Stimulated activated naive CD8-positive, alpha-beta T cell treated with anti-CD3 and anti-CD28 coated beads, Interleukin-15, Interleukin-2, amounts not matched to agents 100 ng/mL and 50 ng/mL, for 24 hours (primary cell): Measurements from ENCODE around the gene SUGCT.

Experiments used
- H3K27ac Mint-ChIP-seq: one replicate; pipeline ENCODE4 v1.8.0; 2021; ENCODE audit warnings: mild to moderate bottlenecking, mixed read lengths
- H3K27me3 Mint-ChIP-seq: one replicate; pipeline ENCODE4 v1.8.0; 2021; ENCODE audit warnings: mixed read lengths
- H3K36me3 Mint-ChIP-seq: one replicate; pipeline ENCODE4 v1.8.0; 2021; ENCODE audit warnings: low read depth, mixed read lengths
- H3K4me1 Mint-ChIP-seq: one replicate; pipeline ENCODE4 v1.8.0; 2021; ENCODE audit warnings: low read depth, mixed read lengths
- H3K4me3 Mint-ChIP-seq: one replicate; pipeline ENCODE4 v1.8.0; 2021; ENCODE audit warnings: mild to moderate bottlenecking, mixed read lengths
- H3K9me3 Mint-ChIP-seq: one replicate; pipeline ENCODE4 v1.8.0; 2021; ENCODE audit warnings: mixed read lengths

The SUGCT gene

GRCh38 chr7:40299097-40299496 is 164.3 kb downstream of the SUGCT start:
- no peaks in the 10 kb centered on the region for H3K36me3 Mint-ChIP-seq
- H3K4me1 Mint-ChIP-seq: peaks cover 5% of the 10 kb centered on the region
- H3K27ac Mint-ChIP-seq: no peak overlapping the region
- no peaks in the 10 kb centered on the region for H3K9me3 Mint-ChIP-seq
- H3K27me3 Mint-ChIP-seq: no peaks in the 10 kb centered on the region
- H3K4me3 Mint-ChIP-seq: no peak overlapping the region

GRCh38 chr7:40300146-40300670 is 165.4 kb downstream of the SUGCT start:
- Mint-ChIP-seq H3K9me3 (no peaks in the 10 kb centered on the region), H3K4me3 (no peak overlapping the region)

GRCh38 chr7:40301486-40302068 is 166.8 kb downstream of the SUGCT start:
- Mint-ChIP-seq H3K27ac (no peak overlapping the region), H3K9me3 (no peaks in the 10 kb centered on the region), H3K36me3 (no peaks in the 10 kb centered on the region), H3K4me3 (no peak overlapping the region), H3K4me1 (peaks cover 5% of the 10 kb centered on the region), H3K27me3 (no peaks in the 10 kb centered on the region)

More at GRCh38 chr7:40300146-40300670, 165.4 kb downstream of the SUGCT start:
- H3K27me3 Mint-ChIP-seq: no peaks in the 10 kb centered on the region
- no peak overlapping the region for H3K27ac Mint-ChIP-seq
- H3K36me3 Mint-ChIP-seq: no peaks in the 10 kb centered on the region
- peaks cover 5% of the 10 kb centered on the region for H3K4me1 Mint-ChIP-seq

GRCh38 chr7:40303996-40304395 is 169.2 kb downstream of the SUGCT start:
- Mint-ChIP-seq H3K4me3 (no peak overlapping the region), H3K27ac (no peak overlapping the region), H3K27me3 (no peaks in the 10 kb centered on the region), H3K9me3 (no peaks in the 10 kb centered on the region), H3K4me1 (peaks cover 3% of the 10 kb centered on the region), H3K36me3 (no peaks in the 10 kb centered on the region)

- Mint-ChIP-seq H3K9me3 (no peaks in the 10 kb centered on the region), H3K36me3 (no peaks in the 10 kb centered on the region), H3K27me3 (no peaks in the 10 kb centered on the region), H3K4me3 (no peak overlapping the region), H3K4me1 (no peaks in the 10 kb centered on the region), H3K27ac (no peak overlapping the region)
These were observed 170.4 kb downstream of the SUGCT start for GRCh38 chr7:40305229-40305628.

GRCh38 chr7:40306025-40306424 is 171.2 kb downstream of the SUGCT start:
- no peaks in the 10 kb centered on the region for H3K4me1 Mint-ChIP-seq
- H3K36me3 Mint-ChIP-seq: no peaks in the 10 kb centered on the region
- H3K4me3 Mint-ChIP-seq: no peak overlapping the region
- H3K27me3 Mint-ChIP-seq: no peaks in the 10 kb centered on the region
- H3K9me3 Mint-ChIP-seq: no peaks in the 10 kb centered on the region
- no peak overlapping the region for H3K27ac Mint-ChIP-seq

- H3K4me3 Mint-ChIP-seq: no peak overlapping the region
- peaks cover 4% of the 10 kb centered on the region for H3K4me1 Mint-ChIP-seq
- no peak overlapping the region for H3K27ac Mint-ChIP-seq
- no peaks in the 10 kb centered on the region for H3K9me3 Mint-ChIP-seq
- no peaks in the 10 kb centered on the region for H3K27me3 Mint-ChIP-seq
- H3K36me3 Mint-ChIP-seq: no peaks in the 10 kb centered on the region
These were observed 171.8 kb downstream of the SUGCT start for GRCh38 chr7:40306596-40306995.

- no peaks in the 10 kb centered on the region for H3K36me3 Mint-ChIP-seq
- H3K27me3 Mint-ChIP-seq: no peaks in the 10 kb centered on the region
- no peaks in the 10 kb centered on the region for H3K9me3 Mint-ChIP-seq
- peaks cover 5% of the 10 kb centered on the region for H3K4me1 Mint-ChIP-seq
- H3K27ac Mint-ChIP-seq: no peak overlapping the region
- H3K4me3 Mint-ChIP-seq: no peak overlapping the region
These were observed 175.5 kb downstream of the SUGCT start for GRCh38 chr7:40310258-40310657.

GRCh38 chr7:40311307-40311706 is 176.5 kb downstream of the SUGCT start:
- H3K4me3 Mint-ChIP-seq: no peak overlapping the region
- no peaks in the 10 kb centered on the region for H3K27me3 Mint-ChIP-seq
- no peaks in the 10 kb centered on the region for H3K9me3 Mint-ChIP-seq
- H3K4me1 Mint-ChIP-seq: peaks cover 5% of the 10 kb centered on the region
- no peaks in the 10 kb centered on the region for H3K36me3 Mint-ChIP-seq
- H3K27ac Mint-ChIP-seq: no peak overlapping the region

GRCh38 chr7:40315277-40315676 is 180.5 kb downstream of the SUGCT start:
- Mint-ChIP-seq H3K27ac (no peak overlapping the region), H3K4me3 (no peak overlapping the region), H3K36me3 (no peaks in the 10 kb centered on the region), H3K27me3 (no peaks in the 10 kb centered on the region), H3K4me1 (peaks cover 5% of the 10 kb centered on the region), H3K9me3 (no peaks in the 10 kb centered on the region)

- no peaks in the 10 kb centered on the region for H3K27me3 Mint-ChIP-seq
- H3K27ac Mint-ChIP-seq: no peak overlapping the region
- H3K36me3 Mint-ChIP-seq: no peaks in the 10 kb centered on the region
- no peak overlapping the region for H3K4me3 Mint-ChIP-seq
- peaks cover 5% of the 10 kb centered on the region for H3K4me1 Mint-ChIP-seq
- no peaks in the 10 kb centered on the region for H3K9me3 Mint-ChIP-seq
These were observed 181.4 kb downstream of the SUGCT start for GRCh38 chr7:40316176-40316575.

- Mint-ChIP-seq H3K27ac (no peak overlapping the region), H3K4me1 (no peaks in the 10 kb centered on the region), H3K27me3 (peaks cover 4% of the 10 kb centered on the region), H3K9me3 (no peaks in the 10 kb centered on the region), H3K4me3 (no peak overlapping the region), H3K36me3 (no peaks in the 10 kb centered on the region)
These were observed 190.1 kb downstream of the SUGCT start for GRCh38 chr7:40324914-40325313.

- Mint-ChIP-seq H3K4me3 (no peak overlapping the region), H3K27ac (no peak overlapping the region), H3K9me3 (no peaks in the 10 kb centered on the region), H3K27me3 (peaks cover 4% of the 10 kb centered on the region), H3K36me3 (no peaks in the 10 kb centered on the region), H3K4me1 (no peaks in the 10 kb centered on the region)
These were observed 192.3 kb downstream of the SUGCT start for GRCh38 chr7:40327113-40327512.

- Mint-ChIP-seq H3K4me1 (no peaks in the 10 kb centered on the region), H3K27me3 (peaks cover 4% of the 10 kb centered on the region), H3K9me3 (no peaks in the 10 kb centered on the region), H3K36me3 (no peaks in the 10 kb centered on the region), H3K4me3 (no peak overlapping the region), H3K27ac (no peak overlapping the region)
These were observed 193.1 kb downstream of the SUGCT start for GRCh38 chr7:40327873-40328272.

- H3K4me1 Mint-ChIP-seq: no peaks in the 10 kb centered on the region
- H3K36me3 Mint-ChIP-seq: no peaks in the 10 kb centered on the region
- H3K27ac Mint-ChIP-seq: no peak overlapping the region
- H3K27me3 Mint-ChIP-seq: no peaks in the 10 kb centered on the region
- no peak overlapping the region for H3K4me3 Mint-ChIP-seq
- no peaks in the 10 kb centered on the region for H3K9me3 Mint-ChIP-seq
These were observed 194.9 kb downstream of the SUGCT start for GRCh38 chr7:40329601-40330153.

- no peaks in the 10 kb centered on the region for H3K27me3 Mint-ChIP-seq
- no peak overlapping the region for H3K27ac Mint-ChIP-seq
- no peaks in the 10 kb centered on the region for H3K4me1 Mint-ChIP-seq
- no peaks in the 10 kb centered on the region for H3K9me3 Mint-ChIP-seq
- H3K36me3 Mint-ChIP-seq: no peaks in the 10 kb centered on the region
- no peak overlapping the region for H3K4me3 Mint-ChIP-seq
These were observed 195.6 kb downstream of the SUGCT start for GRCh38 chr7:40330408-40330807.
